OCI-M2 (cell line): ENCODE data around the gene EXOC6B.

Experiments used
- DNase-seq: peaks from one replicate; lab custom pipeline; 2025; ENCODE audit not compliant: unreplicated experiment; lab: John Stamatoyannopoulos, UW

EXOC6B gene

DNA sequence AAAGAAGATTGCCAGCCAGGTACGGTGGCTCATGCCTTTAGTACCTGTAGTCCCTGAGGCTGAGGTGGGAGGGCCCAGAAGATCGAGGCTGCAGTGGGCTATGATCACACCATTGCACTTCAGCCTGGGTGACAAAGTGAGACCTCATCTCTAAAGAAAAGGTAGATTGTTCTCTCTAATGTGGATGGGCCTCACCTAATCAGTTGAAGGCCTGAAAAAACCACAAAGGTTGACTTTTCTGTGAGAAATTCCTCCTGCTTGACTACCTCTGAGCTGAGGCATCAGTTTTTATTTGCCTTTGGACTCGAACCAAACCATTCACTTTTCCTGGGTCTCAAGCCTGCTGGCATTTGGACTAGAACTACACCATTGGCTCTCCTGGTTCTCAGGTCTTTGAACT, 536.1 kb downstream of the EXOC6B start:
- no peak for DNase-seq

DNA sequence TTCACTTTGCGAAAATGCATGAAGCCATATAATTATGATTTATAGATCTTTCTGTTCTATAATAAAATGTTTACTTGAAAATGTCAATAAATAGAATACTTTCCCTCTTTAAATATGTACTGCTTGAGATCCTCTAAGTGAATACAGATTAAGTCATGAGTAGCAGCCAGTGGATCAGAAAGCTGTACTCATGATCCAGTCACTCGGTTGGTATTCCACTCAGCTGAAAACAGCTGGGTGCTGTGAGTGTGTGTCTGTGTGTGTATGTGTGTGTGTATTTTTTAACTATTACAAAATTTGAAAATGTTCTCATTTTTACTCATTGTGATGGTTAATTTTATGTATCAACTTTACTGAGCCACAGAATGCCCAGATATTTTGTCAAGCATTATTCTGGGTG, 536.5 kb downstream of the EXOC6B start:
- DNase-seq: no peak

DNA sequence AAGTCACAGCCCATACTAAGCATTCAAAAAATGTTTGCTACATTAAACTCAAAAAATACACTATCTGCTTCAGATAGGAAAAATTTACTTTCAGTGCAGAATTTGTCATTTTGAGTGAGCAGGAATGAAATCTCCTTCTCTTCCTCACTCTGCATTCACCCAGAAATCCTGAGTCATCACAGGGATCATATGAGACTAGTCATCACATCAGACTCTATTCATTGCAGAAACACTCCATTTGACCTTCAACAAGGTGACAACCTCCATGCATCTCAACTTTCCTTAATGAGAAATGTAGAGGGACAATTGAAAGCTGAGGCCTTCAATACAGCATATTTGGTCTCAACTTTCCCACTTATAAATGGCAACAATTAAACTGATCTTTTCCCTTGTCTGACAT, 547.8 kb downstream of the EXOC6B start:
- no peak for DNase-seq

DNA sequence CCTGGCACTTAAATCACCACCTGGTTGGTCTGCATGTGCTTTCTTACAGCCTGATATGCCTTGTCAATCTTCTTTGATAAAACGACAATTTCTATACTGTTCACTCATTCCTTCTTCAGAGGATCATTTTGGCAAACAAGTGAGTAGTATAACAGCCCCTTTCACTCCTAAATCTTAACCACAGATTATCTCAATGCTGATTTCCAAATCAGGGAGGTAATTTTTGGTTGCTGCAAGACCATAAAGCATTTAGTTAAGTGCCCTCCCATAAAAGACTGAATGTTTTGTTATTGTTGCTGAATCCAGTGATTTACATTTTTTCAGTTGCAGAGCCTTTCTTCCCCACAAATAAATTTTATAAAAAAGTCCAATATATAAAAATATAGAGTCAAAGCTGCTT, 549.0 kb downstream of the EXOC6B start:
- DNase-seq: no peak

DNA sequence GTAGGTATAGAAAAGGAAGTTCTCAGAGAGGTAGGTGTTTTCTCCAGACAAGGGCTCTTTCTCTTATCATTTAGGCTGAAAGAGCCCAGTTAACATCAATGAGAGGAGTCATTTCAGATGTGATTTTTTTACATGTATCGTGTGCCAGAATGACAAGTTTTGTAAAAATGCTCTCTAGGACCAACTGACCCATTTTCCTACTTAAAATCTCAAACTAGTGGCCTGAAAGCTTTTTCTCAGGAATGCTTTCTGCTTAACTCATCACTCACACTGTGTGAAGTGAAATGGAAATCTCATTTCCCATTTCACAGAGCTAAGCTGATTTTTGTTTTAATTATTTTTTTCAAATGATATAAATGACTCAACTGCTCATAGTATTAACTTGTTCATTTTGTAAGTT, 549.5 kb downstream of the EXOC6B start:
- DNase-seq: no peak

DNA sequence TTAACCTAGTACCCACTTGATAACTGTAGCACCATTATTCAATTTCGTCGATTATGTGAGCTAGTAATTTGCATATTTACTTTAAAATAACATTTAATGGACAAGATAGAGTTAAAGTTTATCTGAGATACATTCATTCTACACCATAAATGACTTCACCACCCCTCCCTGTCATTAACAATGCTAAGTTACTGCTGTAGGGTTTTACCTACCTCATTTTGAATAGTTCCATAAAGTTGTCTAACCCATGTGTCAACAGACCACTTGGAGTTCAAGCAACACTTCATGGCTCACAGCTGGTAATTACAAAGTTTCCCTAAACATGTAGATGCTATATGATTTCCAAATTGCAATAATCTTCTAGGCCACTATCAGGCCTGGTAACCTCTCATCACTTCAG, 550.7 kb downstream of the EXOC6B start:
- DNase-seq: no peak

DNA sequence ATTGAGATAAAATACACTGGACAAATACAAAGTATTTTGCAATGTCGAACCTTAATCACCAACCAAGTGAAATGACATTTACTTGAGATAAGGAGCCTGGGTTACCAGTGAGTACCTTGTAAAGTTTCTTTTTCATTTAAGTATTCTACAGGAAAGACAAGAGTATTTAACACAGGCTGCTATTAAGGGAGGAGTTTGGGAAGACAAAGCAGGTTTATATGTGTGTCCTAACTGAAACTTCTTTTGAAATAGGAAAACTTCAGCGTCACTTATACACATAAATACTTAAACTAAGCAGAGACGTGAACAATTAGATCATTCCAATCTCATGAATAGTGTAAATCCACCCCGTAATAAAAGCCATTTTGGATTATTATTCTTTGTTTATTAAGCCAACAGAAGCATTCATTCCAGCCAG, 551.4 kb downstream of the EXOC6B start:
- DNase-seq: no peak

DNA sequence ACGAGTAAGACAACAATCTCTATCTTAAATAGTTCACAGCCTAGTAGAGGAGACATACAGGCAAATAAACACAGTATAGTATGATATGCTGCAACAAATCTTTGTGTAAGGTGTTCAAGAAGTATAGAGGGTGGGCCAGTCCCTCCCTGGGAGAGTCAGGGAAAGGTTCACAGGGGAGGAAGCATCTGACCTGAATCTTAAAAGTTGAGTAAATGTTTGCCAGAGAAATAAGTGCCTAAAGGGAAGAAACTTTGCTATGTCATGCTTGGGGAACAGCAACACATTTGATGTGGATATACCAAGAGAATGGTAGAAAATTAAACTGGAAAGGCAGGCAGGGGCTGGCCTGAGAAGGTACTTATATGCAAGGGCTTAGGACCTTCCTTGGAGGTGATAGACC, 552.4 kb downstream of the EXOC6B start:
- DNase-seq: no peak

DNA sequence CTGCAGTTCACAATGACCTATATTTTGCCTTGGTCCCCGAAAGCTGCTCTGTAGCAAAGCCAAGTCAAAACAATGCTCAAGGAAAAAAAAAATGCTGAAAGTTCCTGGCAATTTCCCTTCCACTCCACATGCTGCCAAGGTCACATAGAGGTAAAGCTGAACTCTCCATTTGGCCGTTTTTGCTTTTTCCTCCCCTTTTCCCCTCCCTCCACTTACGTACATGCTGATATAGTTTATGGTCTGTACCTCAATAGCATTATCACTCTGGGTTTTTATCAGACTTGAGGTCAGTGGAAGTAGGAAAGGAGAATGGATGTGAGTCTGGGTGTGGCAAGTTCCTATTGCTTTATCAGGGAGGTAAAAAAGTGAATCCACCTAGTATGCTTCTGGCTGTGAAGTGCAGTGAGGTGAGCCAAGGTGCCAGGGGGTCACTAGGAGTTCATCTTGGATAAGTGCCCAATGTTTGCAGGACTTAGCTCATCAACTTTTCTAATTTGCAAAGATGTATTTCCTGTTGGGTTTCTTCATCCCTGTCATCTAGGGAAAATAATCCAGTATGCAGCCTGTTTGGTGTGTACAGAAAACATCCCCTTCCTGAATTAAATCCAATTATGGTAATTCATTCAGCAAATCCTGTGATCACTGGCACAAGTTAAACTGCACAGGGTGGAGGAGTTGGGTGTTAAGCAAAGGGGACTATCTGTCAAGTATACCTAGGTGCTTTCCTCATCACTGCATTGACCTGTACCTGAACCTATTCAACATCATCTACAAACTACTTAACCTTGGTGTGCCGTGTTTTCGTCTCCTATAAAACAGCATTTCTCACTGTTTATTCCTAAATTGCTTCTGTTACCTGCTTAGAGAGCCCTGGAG, 553.8 kb downstream of the EXOC6B start:
- no peak for DNase-seq

DNA sequence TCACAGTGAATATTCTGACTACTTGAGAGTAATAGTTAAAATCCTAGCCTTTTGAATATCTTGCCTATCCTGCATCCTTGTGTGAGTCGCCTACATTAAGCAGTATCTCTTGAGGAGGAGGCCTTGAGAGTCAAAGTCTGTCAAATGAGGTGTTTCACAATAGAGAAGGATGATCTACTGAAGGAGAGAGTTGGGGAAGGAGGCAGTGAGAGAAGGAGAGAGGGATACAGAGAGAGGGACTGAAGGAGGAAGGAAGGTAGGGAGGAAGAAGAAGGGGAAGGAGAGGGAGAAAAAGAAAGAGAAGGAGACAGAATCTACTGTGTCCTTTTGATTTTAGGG, 554.6 kb downstream of the EXOC6B start:
- DNase-seq: no peak

DNA sequence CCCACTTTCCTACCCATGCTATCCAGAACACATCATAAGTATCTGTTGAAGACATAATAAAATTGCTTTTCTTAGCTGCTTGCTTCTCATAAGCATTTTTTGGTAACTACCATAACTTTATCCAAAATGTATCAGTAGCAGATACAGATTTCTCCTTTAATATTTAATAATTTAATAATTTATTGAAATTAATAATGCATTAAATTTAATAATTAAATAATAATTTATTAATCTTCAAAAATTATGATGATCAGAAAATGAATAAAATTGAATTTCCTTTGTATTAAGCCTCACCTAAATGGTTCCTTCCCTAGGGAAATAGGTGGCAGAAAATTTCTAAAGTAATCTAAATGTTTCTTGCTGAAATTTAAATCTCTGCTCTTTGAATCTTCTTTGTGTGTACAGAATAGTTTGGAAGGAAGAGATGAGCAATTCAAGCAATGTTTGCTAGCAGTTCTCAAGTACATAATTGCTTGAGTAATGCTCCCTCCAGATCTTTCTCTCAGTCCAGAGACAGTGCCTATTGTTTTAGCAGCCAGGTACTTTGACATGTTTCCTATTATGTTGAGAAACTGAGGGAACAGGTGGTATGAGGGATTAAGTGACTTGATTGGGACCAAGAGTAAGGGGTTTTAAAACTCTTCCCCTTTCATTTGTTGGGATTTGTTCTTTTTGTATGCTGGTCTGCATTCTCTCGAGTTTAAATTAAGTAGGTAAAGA, 555.1 kb downstream of the EXOC6B start:
- no peak for DNase-seq

DNA sequence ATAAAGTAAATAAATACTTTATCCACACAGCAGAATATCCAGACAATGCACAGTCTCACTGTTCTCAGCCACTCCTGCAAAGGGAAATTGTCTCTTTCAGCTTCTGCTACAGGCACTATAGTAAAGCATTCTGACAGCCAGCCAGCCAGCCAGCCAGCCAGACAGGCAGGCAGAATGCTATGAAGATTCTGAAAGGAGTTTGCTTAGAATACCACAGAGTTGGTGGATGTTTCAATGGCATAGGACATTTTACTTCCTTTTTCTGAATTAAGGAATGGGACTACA, 562.1 kb downstream of the EXOC6B start:
- DNase-seq: no peak

DNA sequence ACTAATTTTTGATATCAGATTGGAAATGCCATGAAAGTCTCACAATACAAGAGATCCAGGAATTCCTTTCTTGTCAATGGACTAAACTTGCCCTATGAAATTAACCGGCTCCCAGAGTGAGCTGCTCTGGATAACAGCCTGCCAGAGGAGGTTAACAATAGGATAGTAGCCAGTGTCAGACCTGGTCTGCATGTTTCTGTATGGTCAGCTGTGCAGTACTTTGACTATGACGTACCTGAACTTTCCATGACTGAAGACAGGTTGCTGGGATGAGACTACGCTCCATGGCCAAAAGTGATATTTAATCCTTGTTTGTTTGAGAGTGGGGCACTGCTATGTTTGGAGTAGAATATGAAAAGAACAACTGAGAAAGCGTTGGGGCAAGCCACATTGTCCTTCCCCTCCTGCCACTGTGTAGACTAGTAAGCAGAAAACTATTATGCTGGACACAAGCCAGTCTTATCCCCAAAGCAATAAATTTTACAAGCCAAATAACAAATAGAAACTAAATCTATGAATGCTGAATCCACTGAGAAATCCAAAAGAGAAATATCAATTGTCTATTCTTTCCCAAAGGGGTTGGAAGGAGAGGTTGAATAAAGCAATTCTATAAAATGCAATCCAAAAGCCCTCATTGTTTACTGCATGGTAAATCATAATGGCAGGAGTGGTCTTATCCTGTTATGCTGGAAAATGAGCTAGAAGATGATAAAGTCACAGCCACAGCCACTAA, 562.6 kb downstream of the EXOC6B start:
- no peak for DNase-seq

DNA sequence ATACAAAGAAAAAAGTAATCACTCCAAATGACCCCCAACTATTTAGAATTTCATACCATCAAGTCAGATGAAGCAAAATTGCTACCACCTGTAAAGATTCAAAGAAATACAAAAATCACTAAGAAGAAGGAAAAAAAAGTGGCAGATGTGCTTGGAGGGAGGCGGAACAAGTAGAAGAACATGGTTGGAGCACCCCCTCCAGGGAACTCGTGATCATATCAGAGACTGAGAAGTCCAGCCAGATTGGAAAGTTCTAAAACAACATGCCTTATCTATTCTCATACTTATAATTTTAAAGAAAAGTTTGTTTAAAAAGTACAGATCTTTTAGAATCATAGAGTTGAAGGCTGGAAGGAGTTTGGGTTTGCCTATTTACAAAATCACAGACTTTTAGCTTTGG, 564.8 kb downstream of the EXOC6B start:
- DNase-seq: no peak

DNA sequence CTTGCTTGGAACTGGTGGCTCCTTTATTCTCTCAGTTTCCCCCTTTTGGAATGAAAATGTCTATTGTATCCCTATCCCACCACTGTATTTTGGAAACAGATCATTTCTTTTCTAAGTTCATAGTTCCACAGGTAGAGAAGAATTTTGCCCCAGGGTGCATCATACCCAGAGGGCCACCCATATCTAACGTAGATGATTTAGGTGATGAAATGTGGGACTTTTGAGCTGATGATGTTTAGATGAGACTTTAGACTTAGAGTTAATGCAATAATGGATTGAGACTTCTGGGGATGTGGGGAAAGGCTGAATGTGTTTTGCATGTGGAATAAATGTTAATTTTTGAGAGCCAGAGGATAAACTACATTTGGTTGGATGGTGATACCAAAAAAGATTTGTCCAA, 570.3 kb downstream of the EXOC6B start:
- DNase-seq: no peak

DNA sequence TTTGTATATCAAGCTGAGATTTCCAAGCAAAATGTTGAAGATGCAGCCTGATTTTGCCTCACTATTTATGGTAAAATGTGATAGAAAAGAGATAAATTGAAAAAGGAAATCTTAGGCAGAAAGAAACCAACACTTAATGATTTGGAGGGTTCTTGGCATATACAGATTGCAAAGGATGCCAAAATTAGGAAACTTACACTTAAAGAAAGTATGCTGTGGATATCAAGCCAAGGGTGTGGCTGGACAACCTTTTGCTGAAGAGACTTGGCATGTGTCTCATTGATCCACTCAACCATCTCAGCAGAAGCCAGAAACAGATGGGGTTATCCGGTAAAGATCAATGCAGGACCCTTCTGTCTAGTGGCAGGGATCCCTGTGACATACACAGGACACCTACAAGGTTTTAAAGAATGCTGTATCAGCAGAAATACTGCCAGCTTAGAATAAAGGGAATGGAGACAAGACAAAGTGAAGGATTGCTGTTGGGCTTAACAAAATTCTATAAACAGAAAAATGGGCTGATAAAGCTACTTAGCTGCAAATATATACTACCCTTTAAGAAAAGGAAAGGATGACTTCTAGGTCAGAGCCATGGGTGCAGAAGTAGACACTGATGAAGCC, 570.9 kb downstream of the EXOC6B start:
- DNase-seq: no peak

DNA sequence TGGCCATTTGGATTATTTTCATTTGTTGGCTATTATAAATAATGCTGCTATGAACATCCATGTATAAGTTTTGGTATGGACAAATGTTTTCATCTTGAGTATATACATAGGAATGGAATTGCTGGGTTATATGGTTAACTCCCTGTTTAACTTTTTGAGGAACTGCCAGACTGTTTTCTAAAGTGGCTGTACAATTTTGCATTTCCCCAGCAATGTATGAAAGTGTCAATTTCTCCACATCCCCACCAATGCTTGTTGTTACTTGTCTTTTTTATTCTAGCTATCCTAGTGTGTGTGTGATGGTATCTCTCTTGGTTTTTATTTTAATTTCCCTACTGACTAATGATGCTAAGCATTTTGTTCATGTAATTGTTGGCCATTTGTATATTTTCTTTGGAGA, 587.5 kb downstream of the EXOC6B start:
- no peak for DNase-seq

DNA sequence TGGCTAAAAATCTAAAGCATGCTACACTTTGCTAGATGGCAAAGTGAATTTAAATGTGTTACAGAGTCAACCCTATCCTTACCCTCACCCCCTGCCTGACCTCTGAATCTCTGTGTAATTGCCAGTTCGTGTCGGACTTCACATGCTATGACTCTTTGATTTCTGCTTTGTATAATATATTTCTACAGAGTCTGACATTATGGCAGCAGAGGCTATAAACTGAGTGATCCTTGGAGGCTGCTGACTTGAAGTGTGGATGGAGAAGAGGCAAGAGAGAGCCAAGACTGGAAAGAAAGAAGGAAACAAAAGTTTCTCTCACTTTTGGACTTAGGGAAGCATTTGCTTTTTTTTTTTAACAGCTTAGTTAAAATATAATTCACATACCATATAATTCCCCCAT, 588.3 kb downstream of the EXOC6B start:
- DNase-seq: no peak

DNA sequence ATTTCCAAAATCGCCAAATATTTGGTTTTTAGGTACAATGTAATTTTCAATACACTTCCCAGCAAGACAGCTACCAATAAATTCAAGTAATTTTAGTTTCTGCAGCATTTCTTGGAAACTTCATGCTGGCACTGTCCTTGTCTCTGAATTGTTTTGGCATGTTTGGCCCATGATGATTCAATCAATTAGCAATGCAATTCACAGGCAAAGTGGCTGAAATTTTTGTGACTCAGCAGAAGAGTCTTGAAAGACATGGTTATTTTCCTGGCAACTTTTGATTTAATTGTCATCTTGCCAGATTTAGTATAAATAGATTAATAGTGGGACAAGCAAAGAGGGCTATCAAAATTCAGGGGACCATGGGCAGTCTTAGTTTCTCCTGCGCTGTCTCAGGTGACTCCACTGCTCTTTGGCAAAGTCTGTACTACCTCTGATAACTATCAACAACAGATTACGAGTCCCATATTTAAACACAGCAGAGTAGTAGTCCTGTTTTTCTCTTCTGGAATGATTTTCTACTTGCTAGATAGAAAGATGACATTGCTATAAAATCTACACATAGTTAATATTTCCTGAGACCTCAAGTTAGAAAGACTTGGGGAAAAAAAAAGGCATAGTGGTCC, 589.3 kb downstream of the EXOC6B start:
- DNase-seq: no peak

DNA sequence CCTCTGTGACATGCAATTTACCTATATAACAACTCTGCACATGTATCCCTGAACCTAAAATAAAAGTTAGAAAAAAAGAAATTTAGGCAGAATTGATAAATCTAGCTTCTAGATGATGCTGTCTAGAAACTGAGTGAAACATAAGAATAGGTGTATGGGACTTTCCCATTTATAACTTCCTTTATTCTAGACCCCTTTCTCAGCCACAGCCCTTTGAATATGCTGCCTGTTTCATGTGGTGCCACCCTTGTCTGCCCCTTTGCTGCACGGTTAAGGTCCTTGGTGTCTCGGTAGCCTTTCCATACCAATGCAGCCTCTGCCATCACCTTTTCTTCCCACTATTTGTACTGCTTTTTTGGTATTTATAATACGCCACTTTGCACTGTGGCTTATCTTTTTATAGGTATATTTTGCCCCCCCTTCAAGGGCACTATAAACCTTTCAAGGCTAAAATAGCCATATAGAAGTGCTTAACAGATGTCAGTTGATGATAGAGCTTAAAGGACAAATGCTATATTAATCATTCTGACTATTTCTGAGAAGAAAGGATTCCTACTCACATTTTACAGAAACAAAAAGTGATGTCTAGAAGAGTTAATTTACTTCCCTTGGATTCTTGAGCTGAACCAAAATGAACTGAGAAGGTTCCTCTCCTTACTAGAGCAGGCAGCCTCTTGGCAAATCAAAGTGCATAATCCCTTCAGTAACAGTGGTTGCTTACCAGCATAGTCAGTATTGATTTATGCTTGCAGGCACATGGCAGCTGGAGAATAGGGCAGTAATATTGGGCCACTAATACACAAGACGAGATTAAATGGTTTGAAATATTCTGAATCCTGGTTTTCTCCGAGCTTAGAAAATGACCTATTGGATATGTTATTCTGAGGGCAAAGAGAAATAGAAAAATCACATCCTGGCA, 590.1 kb downstream of the EXOC6B start:
- DNase-seq: no peak
